Erythroblast (primary cell): ENCODE data around the gene NPW.
A peak's percentile ranks its signal among the peaks of the same experiment; 100 is the strongest.

Experiments
- DNase-seq, 2 experiments: peaks; one replicate each; lab custom pipeline; 2025; lab: John Stamatoyannopoulos, UW
- GATA1 ChIP-seq: IDR thresholded peaks from 2 replicates; pipeline ENCODE4 v1.6.1; 2011; ENCODE audit warnings: low read depth, mild to moderate bottlenecking, control low read depth, low read length, moderate library complexity
- POLR2A ChIP-seq: IDR thresholded peaks from 2 replicates; pipeline ENCODE4 v1.6.1; 2011; ENCODE audit warnings: mild to moderate bottlenecking, low read length

The NPW gene

GRCh38 chr16:2001456-2002355, 17.9 kb upstream of the NPW start:
- TF ChIP-seq POLR2A = no peak
- no peak for TF ChIP-seq GATA1
- no peak for DNase-seq

GRCh38 chr16:2002406-2003230, 17.0 kb upstream of the NPW start:
- DNase-seq = no peak
- TF ChIP-seq GATA1 = no peak

DNA sequence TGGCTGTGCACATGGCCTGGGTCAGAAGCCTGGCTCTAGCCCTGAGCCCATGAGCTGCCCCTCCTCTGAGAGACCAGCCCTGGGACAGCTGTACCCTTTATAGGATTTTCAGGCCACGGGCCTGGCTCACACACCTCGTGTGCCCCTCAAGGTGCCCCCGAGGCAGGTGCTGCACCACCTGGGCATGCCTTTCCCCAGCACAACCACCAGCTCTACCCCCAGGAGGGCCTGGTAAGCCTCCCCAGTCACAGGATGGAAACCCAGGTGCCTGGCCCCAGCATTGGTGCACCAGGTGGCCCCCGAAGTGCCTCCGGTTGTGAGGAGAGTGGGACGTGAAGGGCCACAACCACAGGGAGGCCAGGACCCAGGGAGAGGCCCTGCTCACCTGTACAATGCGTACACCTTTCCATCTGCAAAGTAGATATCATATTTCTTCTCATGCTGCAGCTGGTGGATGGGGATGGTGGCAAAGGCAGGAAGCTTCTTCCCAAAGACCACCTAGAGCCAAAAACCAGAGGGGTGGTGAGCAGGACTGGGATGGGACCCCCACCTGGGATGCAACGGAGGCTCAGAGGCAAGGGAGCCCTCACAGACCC, 16.3 kb upstream of the NPW start:
- no peak for DNase-seq
- no peak for TF ChIP-seq POLR2A
- no peak for TF ChIP-seq GATA1

DNA sequence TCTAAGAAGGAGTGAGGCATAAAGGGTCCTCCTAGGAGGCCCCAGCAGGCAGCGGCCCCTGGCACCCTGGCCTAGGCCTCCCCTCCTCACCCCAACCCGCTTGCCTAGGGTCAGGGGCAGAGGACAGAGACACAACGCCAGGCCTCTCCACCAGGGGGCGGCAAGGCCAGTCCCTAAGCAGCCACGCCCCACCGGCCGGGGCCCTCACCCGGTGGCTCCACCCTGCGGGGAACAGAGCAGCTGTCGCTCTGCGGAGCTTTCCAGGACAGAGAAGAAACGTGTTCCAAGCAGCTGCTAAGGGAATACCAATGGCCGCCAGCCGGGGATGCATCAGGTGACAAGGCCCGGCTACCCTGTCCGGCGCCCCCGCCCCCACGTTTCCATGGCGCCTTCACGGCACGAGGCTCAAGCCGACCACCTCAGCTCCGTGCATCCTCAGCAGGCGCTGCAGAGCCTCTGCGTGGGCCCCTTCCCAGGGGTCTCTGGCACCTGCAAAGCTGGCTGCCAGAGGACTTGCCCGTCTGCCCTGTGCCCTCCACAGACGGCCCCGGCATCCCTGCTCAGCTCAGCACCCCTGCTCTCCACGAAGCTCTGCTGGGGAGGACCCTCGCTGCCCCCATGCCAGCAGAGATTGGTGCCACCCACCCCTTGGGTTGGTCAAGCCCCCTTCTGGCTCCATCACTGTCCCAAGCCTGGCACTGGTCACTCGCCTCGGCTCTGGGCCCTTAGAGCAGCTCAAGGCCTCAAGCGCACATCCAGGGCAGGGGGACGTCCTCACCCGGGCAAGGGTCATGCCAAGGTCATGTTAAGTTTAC, 15.6 kb upstream of the NPW start:
- no peak for TF ChIP-seq POLR2A
- peak; percentile 90 to 94 for DNase-seq

DNA sequence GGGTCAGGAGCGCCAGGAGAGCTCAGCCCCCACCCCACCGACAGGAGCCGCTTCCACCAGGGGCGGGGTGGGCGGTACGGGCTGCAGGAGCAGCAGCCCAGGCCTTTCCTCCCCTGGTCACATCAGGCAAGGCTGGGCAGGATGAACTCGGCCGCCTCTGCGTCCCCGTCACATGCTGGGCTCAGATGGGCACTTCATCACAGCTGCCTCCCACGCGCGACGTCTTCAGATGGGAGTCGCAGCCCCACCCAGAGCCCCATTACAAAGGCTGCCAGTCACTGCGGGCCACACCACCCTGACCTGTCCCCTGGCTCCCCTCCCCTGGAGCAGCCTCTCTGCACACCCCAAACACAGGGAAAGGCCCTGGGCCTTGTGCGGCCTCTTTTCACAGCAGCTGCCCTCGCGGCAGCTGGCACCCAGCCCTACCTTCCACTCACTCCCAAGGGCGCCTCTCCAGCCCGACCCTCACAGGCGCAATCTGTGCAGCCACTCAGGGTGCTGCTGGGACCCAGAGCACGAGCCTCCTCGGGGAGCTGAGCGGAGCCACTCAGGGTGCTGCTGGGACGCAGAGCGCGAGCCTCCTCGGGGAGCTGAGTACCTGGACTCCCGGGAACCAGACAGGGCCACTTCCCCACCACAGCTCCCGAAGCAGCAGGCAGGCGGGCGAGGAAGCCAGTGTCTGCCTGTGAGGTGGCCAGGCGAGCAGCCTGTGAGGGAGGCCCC, 14.6 kb upstream of the NPW start:
- TF ChIP-seq POLR2A (no peak), GATA1 (no peak)
- DNase-seq = no peak

- no peak for DNase-seq
- no peak for TF ChIP-seq POLR2A
- TF ChIP-seq GATA1 = no peak
Measured at GRCh38 chr16:2005646-2006045, 13.9 kb upstream of the NPW start.

GRCh38 chr16:2006317-2006716, 13.3 kb upstream of the NPW start:
- no peak for TF ChIP-seq GATA1
- no peak for TF ChIP-seq POLR2A
- DNase-seq = no peak

- DNase-seq = no peak
- TF ChIP-seq POLR2A (no peak), GATA1 (no peak)
Measured at GRCh38 chr16:2007081-2007836, 12.3 kb upstream of the NPW start.

- TF ChIP-seq GATA1 (no peak), POLR2A (peak; percentile 36)
- DNase-seq = peak; percentile 36 to 49
Measured at GRCh38 chr16:2008009-2008526, 11.5 kb upstream of the NPW start.

- DNase-seq = peak; percentile 58 to 60
- TF ChIP-seq POLR2A (no peak), GATA1 (no peak)
Measured at GRCh38 chr16:2008631-2009163, 10.9 kb upstream of the NPW start.

DNA sequence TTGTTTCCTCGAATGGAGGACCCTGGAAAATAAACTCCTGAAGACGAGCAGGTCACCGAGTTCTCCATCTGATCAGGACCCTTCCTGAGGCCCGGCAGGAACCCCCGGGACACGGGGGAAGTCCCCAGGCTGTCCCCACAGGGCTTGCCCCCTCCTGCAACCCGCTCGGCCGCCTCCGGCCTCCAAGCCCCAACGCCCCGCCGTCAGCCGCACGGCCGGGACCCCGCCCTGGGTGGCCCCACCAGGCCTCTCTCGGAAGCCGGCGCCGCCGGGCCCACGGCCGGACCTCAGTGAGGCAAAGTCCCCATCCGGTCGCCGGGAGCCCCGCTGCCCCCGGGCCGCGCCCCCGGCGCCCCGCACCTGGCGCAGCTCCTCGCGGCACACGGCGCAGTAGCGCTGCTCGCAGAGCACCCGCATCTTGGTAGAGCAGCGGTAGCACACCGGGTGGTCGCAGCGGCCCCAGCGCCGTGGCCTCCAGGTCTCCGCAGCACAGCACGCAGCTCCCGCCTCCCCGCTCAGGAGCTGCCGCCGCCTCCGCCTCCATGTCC, 10.3 kb upstream of the NPW start:
- peak; percentile 67 to 69 for DNase-seq
- TF ChIP-seq POLR2A (peak; percentile 32), GATA1 (no peak)
